Neural progenitor cell (in vitro differentiated cells): ENCODE results near the gene SELENOP.

Experiments used
- EZH2 ChIP-seq: fragments of 200-600 bp; sonication (generic); IDR thresholded peaks from 2 replicates; pipeline ENCODE4 v1.6.1; 2017; ENCODE audit warnings: antibody characterized with exemption, mild to moderate bottlenecking, moderate library complexity
- EZH2phosphoT487 ChIP-seq: fragments of 200-600 bp; sonication (generic); IDR thresholded peaks from 2 replicates; pipeline ENCODE4 v1.6.1; 2017; ENCODE audit warnings: antibody characterized with exemption
- TF ChIP-seq, protein P1 (sequence below): fragments of 200-600 bp; sonication (generic); IDR thresholded peaks from 2 replicates; pipeline ENCODE4 v1.5.1; 2017; ENCODE audit warnings: antibody characterized with exemption, mild to moderate bottlenecking

DNA sequence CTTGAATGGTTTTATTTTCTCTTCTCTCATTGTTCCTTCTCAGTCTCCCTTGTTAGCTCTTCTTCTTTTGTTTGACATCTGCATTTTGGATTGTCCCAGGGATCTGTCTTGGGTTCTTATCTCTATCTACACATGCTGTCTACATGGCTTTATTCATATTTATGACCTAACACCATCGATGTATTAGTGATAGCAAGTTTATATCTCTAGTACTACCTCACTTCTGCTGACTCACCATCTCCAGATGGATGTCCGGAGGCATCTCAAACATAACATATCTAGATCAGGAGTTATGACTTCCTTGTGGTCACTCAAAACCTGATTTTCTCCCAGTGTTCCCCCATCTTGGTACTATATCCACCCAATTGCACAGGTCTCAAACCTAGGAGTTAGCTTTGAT, 19.2 kb upstream of the SELENOP start:
- TF ChIP-seq, protein P1, sequence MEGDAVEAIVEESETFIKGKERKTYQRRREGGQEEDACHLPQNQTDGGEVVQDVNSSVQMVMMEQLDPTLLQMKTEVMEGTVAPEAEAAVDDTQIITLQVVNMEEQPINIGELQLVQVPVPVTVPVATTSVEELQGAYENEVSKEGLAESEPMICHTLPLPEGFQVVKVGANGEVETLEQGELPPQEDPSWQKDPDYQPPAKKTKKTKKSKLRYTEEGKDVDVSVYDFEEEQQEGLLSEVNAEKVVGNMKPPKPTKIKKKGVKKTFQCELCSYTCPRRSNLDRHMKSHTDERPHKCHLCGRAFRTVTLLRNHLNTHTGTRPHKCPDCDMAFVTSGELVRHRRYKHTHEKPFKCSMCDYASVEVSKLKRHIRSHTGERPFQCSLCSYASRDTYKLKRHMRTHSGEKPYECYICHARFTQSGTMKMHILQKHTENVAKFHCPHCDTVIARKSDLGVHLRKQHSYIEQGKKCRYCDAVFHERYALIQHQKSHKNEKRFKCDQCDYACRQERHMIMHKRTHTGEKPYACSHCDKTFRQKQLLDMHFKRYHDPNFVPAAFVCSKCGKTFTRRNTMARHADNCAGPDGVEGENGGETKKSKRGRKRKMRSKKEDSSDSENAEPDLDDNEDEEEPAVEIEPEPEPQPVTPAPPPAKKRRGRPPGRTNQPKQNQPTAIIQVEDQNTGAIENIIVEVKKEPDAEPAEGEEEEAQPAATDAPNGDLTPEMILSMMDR = no peak
- TF ChIP-seq EZH2 (no peak), EZH2phosphoT487 (no peak)
